Spinal cord (tissue), 10 donors: ENCODE measurements around the gene KLHL7. TPM values are rescaled to one million over a fixed set of nuclear protein-coding genes. Genes with fewer than 3 reads are reported as not detected.
"Not testable (repeated sequence)": the region's sequence is repeated elsewhere in the genome, so short reads cannot be mapped to it uniquely, and the experiment has no call there.

Experiments
- DNase-seq, 6 donors: peaks; one replicate each; pipeline versions ENCODE4 v3.0.0 to v3.0.0-alpha.2; 2013 to 2015; ENCODE audit warnings: low spot score in 6 of 6, low read depth in 4 of 6
- H3K27ac ChIP-seq: one replicate; pipeline ENCODE4 v1.5.1; 2013; ENCODE audit warnings: low read depth, low read length, control low read depth
- H3K27me3 ChIP-seq: one replicate; pipeline ENCODE4 v1.6.1; 2013; ENCODE audit warnings: low read length; ENCODE audit not compliant: control insufficient read depth, insufficient read depth
- H3K36me3 ChIP-seq: one replicate; pipeline ENCODE4 v1.6.1; 2013; ENCODE audit warnings: low read length; ENCODE audit not compliant: control insufficient read depth, insufficient read depth
- H3K4me1 ChIP-seq: one replicate; pipeline ENCODE4 v1.6.1; 2013; ENCODE audit warnings: low read length; ENCODE audit not compliant: control insufficient read depth, insufficient read depth
- H3K4me3 ChIP-seq: one replicate; pipeline ENCODE4 v1.5.1; 2013; ENCODE audit warnings: low read depth, low read length, control low read depth
- H3K9me3 ChIP-seq: one replicate; pipeline ENCODE4 v1.6.1; 2013; ENCODE audit warnings: low read length; ENCODE audit not compliant: control insufficient read depth, insufficient read depth
- WGBS: methylation state at CpG from one replicate; pipeline ENCODE4 v1.1.5; 2013; ENCODE audit warnings: missing lambda C conversion rate; ENCODE audit not compliant: insufficient coverage; 5-methylcytosine and 5-hydroxymethylcytosine counted together
- polyA plus RNA-seq, 2 donors: library from polyadenylated mRNA; unstranded; fragments of 120-200 nt; gene quantifications; one replicate each; pipeline ENCODE4 v1.2.1, GENCODE V29; 2013; ENCODE audit not compliant: insufficient read length in 2 of 2
- total RNA-seq, 2 donors: library from RNA; depleted of rRNA in 1 of 2; stranded (reverse); fragments of 120-200 nt in 1 of 2; fragments of >200 nt in 1 of 2; gene quantifications; one replicate each; pipeline versions ENCODE4 v1.2.3 to v1.2.4, GENCODE V29; 2013 to 2014
- donor health status: healthy.

Gene KLHL7
- total and polyA plus RNA-seq, 4 donors: 53.6 to 78.3 (median 69.5) TPM

DNA sequence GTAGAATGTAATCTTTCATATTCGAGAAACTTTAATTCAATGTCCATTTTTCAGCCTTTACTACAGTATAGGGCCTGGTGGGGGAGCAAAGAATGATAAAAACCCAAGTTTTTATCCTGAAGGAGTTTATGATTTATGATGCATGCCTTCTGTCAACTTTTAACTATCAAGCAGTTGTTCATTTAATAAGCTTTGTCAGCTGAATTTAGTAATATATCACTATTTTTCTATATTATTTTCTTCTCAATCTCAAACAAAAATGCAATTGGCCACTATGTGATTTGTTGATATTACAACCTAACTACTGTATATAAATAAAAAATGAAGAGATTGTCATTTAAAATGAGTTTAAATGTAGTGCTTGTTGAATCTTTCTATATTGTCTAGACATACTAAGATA lies 78.7 kb downstream of the KLHL7 start:
- WGBS: no CpG with 5 or more reads among the region's 1 CpG
- Histone ChIP-seq H3K4me3 (no peak overlapping the region), H3K27ac (no peak overlapping the region), H3K9me3 (no peaks in the 10 kb centered on the region), H3K4me1 (peaks cover 19% of the 10 kb centered on the region), H3K27me3 (no peaks in the 10 kb centered on the region), H3K36me3 (peaks cover 16% of the 10 kb centered on the region)
- DNase-seq: no peak

DNA sequence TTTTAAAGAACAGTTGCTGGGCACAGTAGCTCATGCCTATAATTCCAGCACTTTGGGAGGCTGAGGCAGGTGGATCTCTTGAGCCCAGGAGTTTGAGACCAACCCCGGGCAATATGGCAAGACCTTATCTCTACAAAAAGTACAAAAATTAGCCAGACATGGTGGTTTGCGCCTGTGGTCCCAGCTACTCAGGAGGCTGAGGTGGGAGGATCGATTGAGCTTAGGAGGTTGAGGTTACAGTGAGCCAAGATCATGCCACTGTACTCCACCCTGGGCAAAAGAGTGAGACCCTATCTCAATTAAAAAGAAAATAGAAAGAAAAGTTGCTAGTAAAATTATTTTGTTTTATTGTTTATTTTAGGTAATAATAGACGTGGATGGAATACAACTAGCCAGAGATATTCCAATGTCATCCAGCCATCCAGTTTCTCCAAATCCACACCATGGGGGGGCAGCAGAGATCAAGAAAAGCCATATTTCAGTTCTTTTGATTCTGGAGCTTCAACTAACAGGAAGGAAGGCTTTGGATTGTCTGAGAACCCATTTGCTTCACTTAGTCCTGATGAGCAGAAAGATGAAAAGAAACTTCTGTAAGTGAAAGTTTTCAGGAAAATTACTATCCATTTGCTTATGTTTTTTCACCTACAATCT lies 79.2 kb downstream of the KLHL7 start:
- no peaks in the 10 kb centered on the region for H3K27me3 ChIP-seq
- no peak overlapping the region for H3K27ac ChIP-seq
- no CpG with 5 or more reads among the region's 4 CpGs for WGBS
- H3K4me1 ChIP-seq: peaks cover 19% of the 10 kb centered on the region
- peaks cover 17% of the 10 kb centered on the region for H3K36me3 ChIP-seq
- H3K9me3 ChIP-seq: no peaks in the 10 kb centered on the region
- peak overlapping the region; percentile 2 for H3K4me3 ChIP-seq
- peak in 5 of 6 donors; percentile 10 to 83 (median 58) for DNase-seq

DNA sequence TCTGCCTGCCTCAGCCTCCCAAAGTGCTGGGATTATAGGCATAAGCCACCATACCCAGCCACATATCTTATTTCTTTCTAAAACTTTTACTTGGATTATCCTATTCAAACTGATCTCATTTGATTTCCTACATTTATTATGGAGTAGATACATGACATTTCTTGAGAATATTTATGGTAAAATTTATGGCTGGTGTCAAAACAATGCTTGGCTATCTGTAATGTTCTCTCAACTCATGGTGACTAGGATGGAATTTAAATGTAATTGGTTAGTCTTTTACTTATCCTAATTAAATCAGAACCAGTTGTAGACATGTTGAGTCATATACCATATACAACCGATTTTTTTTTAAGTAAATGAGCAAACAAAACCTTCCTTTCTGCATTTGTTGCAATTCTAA lies 80.4 kb downstream of the KLHL7 start:
- Histone ChIP-seq H3K9me3 (no peaks in the 10 kb centered on the region), H3K27ac (no peak overlapping the region), H3K36me3 (peaks cover 17% of the 10 kb centered on the region), H3K4me1 (peaks cover 18% of the 10 kb centered on the region), H3K27me3 (no peaks in the 10 kb centered on the region), H3K4me3 (no peak overlapping the region)
- WGBS: no CpG with 5 or more reads among the region's 1 CpG
- DNase-seq: no peak

DNA sequence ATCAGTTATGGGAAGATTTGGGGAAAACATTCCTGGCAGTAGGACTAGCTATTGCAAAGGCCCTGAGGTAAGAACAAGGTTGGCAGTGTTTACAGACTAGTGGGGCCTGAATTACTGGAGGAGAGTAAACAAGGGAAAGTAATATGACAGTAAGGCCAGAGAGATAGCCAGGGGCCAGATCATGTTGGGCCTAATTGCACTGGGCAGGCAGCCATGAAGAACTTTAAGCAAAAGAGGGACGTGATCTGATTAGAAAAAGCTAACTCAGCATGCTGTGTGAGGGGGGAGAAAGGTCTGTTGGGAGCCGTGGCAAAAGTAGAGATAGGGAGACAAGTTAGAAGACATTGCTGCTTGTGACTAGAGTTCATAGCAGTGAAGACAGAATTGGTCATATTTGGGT lies 85.4 kb downstream of the KLHL7 start:
- DNase-seq: peak in 2 of 6 donors; percentile 47 to 51
- WGBS: 41% methylated on average over 2 of the region's 2 CpGs
- H3K4me1 ChIP-seq: no peaks in the 10 kb centered on the region
- no peaks in the 10 kb centered on the region for H3K27me3 ChIP-seq
- peaks cover 29% of the 10 kb centered on the region for H3K36me3 ChIP-seq
- H3K27ac ChIP-seq: no peak overlapping the region
- no peaks in the 10 kb centered on the region for H3K9me3 ChIP-seq
- H3K4me3 ChIP-seq: no peak overlapping the region

DNA sequence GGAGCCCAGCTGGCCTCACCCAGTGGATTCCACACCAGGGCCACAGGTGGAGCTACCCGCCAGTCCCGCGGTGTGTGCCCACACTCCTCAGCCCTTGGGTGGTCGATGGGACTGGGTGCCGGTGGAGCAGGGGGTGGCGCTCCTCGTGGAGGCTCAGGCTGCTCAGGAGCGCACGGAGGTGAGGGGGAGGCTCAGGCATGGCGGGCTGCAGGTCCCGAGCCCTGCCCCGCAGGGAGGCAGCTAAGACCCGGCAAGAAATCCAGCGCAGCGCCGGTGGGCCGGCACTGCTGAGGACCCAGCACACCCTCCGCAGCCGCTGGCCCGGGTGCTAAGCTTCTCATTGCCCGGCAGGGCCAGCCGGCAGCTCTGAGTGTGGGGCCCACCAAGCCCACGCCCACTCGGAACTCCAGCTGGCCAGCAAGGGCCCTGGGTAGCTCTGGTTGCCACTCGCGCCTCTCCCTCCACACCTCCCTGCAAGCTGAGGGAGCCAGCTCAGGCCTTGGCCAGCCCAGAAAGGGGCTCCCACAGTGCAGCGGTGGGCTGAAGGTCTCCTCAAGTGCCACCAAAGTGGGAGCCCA lies 88.2 kb downstream of the KLHL7 start:
- not testable (repeated sequence) for H3K4me3 ChIP-seq, H3K27ac ChIP-seq, DNase-seq, H3K9me3 ChIP-seq, H3K27me3 ChIP-seq, H3K4me1 ChIP-seq
- peaks cover 21% of the 10 kb centered on the region for H3K36me3 ChIP-seq
- 97% methylated on average over 22 of the region's 27 CpGs for WGBS

DNA sequence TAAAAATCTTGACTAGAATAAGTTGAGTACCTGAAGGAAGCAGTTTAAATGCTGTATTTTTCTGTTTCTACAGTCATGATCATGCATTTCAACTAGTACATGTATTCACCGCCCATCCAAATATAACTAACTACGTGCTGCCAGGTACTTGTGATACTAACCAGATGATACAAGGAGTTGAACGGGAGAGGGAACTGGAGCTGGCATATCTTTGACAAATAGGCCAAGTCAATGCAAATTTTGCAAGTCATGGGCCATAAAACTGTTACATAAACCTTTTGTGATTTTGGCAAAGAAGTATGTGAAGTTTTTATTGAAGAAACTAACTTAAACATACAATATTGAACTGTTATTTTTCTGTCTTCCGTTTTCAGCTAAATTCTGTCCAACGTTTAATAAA lies 90.7 kb downstream of the KLHL7 start:
- no peak overlapping the region for H3K27ac ChIP-seq
- H3K4me1 ChIP-seq: no peaks in the 10 kb centered on the region
- DNase-seq: no peak
- no peaks in the 10 kb centered on the region for H3K27me3 ChIP-seq
- no peaks in the 10 kb centered on the region for H3K9me3 ChIP-seq
- WGBS: 80% methylated on average over 1 of the region's 5 CpGs
- H3K4me3 ChIP-seq: no peak overlapping the region
- peaks cover 30% of the 10 kb centered on the region for H3K36me3 ChIP-seq

DNA sequence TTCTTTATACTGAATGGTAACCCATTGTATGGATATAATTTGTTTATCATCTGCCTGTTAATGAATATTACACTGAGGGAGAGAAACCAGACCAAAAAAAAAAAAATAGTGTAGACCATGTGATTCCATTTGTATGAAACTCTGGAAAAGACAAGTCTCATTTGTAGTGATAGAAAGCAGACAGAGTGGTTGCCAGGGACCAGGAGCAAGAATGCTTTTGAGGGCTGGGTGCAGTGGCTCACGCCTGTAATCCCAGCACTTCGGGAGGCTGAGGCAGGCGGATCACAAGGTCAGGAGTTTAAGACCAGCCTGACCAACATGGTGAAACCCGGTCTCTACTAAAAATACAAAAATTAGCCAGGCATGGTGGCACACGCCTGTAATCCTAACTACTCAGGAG lies 92.2 kb downstream of the KLHL7 start:
- not testable (repeated sequence) for H3K4me3 ChIP-seq, H3K27ac ChIP-seq, DNase-seq, H3K9me3 ChIP-seq, H3K4me1 ChIP-seq, H3K27me3 ChIP-seq
- H3K36me3 ChIP-seq: peaks cover 37% of the 10 kb centered on the region
- 57% methylated on average over 1 of the region's 5 CpGs for WGBS

DNA sequence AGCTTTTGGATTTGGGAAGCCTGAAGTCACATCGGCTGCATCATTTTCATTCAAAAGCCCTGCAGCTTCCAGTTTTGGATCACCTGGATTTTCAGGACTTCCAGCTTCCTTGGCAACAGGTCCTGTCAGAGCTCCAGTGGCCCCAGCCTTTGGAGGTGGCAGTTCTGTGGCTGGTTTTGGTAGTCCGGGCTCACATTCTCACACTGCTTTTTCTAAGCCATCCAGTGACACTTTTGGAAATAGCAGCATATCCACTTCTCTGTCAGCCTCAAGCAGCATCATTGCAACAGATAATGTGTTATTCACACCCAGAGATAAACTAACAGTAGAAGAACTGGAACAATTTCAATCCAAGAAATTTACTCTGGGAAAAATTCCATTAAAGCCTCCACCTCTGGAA lies 94.7 kb downstream of the KLHL7 start:
- 100% methylated on average over 2 of the region's 2 CpGs for WGBS
- peaks cover 21% of the 10 kb centered on the region for H3K36me3 ChIP-seq
- H3K27ac ChIP-seq: no peak overlapping the region

DNA sequence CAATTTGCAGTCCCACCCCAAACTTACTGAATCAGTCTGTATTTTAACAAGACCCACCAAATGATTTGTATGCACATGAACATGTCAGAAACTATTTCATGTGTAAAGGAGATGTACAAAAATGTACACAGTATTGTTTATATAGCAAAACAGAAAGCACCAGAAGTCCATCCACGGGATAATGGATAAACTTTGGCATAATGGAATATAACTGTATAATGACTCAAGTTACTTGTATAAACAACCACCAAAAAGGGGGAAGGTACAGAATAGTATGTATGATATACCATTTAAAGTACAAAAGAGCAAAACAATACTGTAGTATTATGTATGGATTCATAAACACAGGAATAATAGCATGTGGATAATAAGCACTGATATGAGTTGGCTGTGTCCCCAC lies 98.7 kb downstream of the KLHL7 start:
- H3K9me3 ChIP-seq: no peaks in the 10 kb centered on the region
- no CpG with 5 or more reads among the region's 1 CpG for WGBS
- no peak for DNase-seq
- peaks cover 4% of the 10 kb centered on the region for H3K4me1 ChIP-seq
- H3K27me3 ChIP-seq: no peaks in the 10 kb centered on the region
- no peak overlapping the region for H3K4me3 ChIP-seq
- H3K27ac ChIP-seq: no peak overlapping the region
- H3K36me3 ChIP-seq: peaks cover 18% of the 10 kb centered on the region

More for the DNA sequence above, 94.7 kb downstream of the KLHL7 start:
- Histone ChIP-seq H3K4me3 (no peak overlapping the region), H3K4me1 (no peaks in the 10 kb centered on the region), H3K27me3 (no peaks in the 10 kb centered on the region), H3K9me3 (no peaks in the 10 kb centered on the region)
- no peak for DNase-seq

DNA sequence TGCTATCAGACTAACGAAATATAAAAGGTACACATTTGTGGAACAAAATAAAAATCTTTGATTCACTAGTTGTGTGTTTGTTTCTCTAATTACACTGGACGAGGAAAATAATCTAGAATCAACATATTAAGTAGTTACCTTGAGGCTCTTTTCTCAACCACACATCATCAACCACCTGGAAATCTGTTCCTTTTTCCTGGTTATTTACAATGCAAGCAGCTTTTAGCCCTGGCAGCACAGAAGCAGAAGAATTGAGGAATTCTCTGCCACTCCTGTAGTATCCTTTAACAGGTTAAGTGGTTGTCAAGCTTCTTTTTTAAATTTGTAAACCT lies 100.0 kb downstream of the KLHL7 start:
- peak in 1 of 6 donors; percentile 53 for DNase-seq
- Histone ChIP-seq H3K27me3 (no peaks in the 10 kb centered on the region), H3K4me3 (peak overlapping the region; percentile 35), H3K9me3 (no peaks in the 10 kb centered on the region), H3K36me3 (peaks cover 9% of the 10 kb centered on the region), H3K27ac (no peak overlapping the region), H3K4me1 (peaks cover 4% of the 10 kb centered on the region)
- no CpG with 5 or more reads among the region's 2 CpGs for WGBS
